Measurements from ENCODE around the gene ARMH4. TPM values are rescaled to one million over a fixed set of nuclear protein-coding genes. Genes with fewer than 3 reads are reported as not detected.

ARMH4 gene
- total RNA-seq, 2 donors from 2014 or later = 2.4 to 45.1 TPM

GRCh38 chr14:57999979-58000378 lies 152.0 kb downstream of the ARMH4 start:
- no peaks in the 10 kb centered on the region for H3K4me1 ChIP-seq (replicated peaks)
- H3K9me3 ChIP-seq = no peaks in the 10 kb centered on the region
- no peak overlapping the region for H3K27ac ChIP-seq
- no peak overlapping the region for H3K4me3 ChIP-seq
- no peaks in the 10 kb centered on the region for H3K36me3 ChIP-seq
- TF ChIP-seq POLR2A (IDR thresholded peaks at IDR 0.05) (no peak), POLR2AphosphoS5 (IDR thresholded peaks at IDR 0.05) (no peak)
- TF ChIP-seq, protein P1, sequence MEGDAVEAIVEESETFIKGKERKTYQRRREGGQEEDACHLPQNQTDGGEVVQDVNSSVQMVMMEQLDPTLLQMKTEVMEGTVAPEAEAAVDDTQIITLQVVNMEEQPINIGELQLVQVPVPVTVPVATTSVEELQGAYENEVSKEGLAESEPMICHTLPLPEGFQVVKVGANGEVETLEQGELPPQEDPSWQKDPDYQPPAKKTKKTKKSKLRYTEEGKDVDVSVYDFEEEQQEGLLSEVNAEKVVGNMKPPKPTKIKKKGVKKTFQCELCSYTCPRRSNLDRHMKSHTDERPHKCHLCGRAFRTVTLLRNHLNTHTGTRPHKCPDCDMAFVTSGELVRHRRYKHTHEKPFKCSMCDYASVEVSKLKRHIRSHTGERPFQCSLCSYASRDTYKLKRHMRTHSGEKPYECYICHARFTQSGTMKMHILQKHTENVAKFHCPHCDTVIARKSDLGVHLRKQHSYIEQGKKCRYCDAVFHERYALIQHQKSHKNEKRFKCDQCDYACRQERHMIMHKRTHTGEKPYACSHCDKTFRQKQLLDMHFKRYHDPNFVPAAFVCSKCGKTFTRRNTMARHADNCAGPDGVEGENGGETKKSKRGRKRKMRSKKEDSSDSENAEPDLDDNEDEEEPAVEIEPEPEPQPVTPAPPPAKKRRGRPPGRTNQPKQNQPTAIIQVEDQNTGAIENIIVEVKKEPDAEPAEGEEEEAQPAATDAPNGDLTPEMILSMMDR (IDR thresholded peaks at IDR 0.05) = no peak
- no peaks in the 10 kb centered on the region for H3K27me3 ChIP-seq (replicated peaks; ENCODE audit: insufficient read depth)
- 75% methylated on average over 1 of the region's 1 CpG for WGBS
- DNase-seq (ENCODE audit: low spot score) = no peak
- intact Hi-C loops (cut with DNase I) = loop anchor here (2.0 to 5.0 kb wide), 2 partner anchors 39 to 52 kb away; no protein-coding TSS in a partner anchor

DNA sequence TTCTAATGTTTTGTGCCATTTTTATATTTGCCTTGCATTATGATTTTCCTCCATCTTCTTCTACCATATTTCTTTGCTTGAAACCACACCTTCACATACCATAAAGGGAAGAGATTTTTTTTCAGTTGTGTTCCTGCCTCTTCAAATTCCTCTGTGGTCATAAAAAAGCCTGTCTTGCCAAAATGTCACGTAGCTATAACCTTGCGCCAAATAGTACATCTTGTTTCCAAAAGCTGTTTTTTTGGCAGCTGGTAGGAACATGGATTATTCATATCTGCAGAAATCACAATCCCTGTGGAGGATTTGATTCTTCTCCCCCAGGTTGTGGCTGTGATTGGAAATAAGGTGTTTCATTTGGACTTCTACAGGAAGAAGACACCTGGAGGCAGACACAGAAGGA lies 152.5 kb downstream of the ARMH4 start:
- no peaks in the 10 kb centered on the region for H3K9me3 ChIP-seq
- H3K4me1 ChIP-seq (replicated peaks) = no peaks in the 10 kb centered on the region
- no peak for DNase-seq (ENCODE audit: low spot score)
- TF ChIP-seq POLR2A (IDR thresholded peaks at IDR 0.05) (no peak), POLR2AphosphoS5 (IDR thresholded peaks at IDR 0.05) (peak; percentile 35)
- intact Hi-C loops (cut with DNase I) = no loop called here
- H3K27ac ChIP-seq = no peak overlapping the region
- H3K36me3 ChIP-seq = no peaks in the 10 kb centered on the region
- no peak overlapping the region for H3K4me3 ChIP-seq
- no peaks in the 10 kb centered on the region for H3K27me3 ChIP-seq (replicated peaks; ENCODE audit: insufficient read depth)
- WGBS = 45% methylated on average over 2 of the region's 2 CpGs

DNA sequence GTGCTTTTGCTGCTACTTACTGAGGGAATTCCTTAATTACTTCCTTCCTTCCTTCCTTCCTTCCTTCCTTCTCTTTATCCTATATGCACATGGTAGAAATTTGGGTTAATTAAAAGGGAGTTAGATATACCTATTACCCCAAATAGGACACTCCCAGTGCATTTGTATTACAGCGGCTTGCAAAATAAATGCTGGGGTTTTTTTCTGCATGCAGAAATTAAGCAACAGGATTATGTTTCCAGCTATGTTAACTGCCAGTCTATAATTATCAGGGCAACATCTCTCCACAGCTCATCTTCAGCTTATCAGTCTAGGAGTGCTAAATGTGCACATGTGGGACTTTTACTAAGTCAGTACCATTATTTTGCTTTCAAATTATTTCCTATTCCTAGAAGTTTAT lies 153.2 kb downstream of the ARMH4 start:
- Histone ChIP-seq H3K27me3 (replicated peaks; ENCODE audit: insufficient read depth) (no peaks in the 10 kb centered on the region), H3K4me3 (no peak overlapping the region), H3K27ac (no peak overlapping the region), H3K36me3 (no peaks in the 10 kb centered on the region), H3K4me1 (replicated peaks) (no peaks in the 10 kb centered on the region), H3K9me3 (no peaks in the 10 kb centered on the region)
- TF ChIP-seq POLR2AphosphoS5 (IDR thresholded peaks at IDR 0.05) (no peak), POLR2A (IDR thresholded peaks at IDR 0.05) (no peak)
- TF ChIP-seq, protein P1 (IDR thresholded peaks at IDR 0.05) = no peak
- intact Hi-C loops (cut with DNase I) = no loop called here
- 75% methylated on average over 1 of the region's 1 CpG for WGBS
- no peak for DNase-seq (ENCODE audit: low spot score)

GRCh38 chr14:57991353-57991752 lies 160.7 kb downstream of the ARMH4 start:
- no peak overlapping the region for H3K4me3 ChIP-seq
- no peaks in the 10 kb centered on the region for H3K4me1 ChIP-seq (replicated peaks)
- H3K36me3 ChIP-seq = no peaks in the 10 kb centered on the region
- H3K27me3 ChIP-seq (replicated peaks; ENCODE audit: insufficient read depth) = no peaks in the 10 kb centered on the region
- no peak overlapping the region for H3K27ac ChIP-seq
- H3K9me3 ChIP-seq = no peaks in the 10 kb centered on the region
- DNase-seq (ENCODE audit: low spot score) = no peak
- intact Hi-C loops (cut with DNase I) = no loop called here
- TF ChIP-seq POLR2A (IDR thresholded peaks at IDR 0.05) = no peak
- TF ChIP-seq POLR2AphosphoS5 (IDR thresholded peaks at IDR 0.05) = no peak
- TF ChIP-seq, protein P1 (IDR thresholded peaks at IDR 0.05) = no peak
- 83% methylated on average over 4 of the region's 4 CpGs for WGBS

GRCh38 chr14:57988445-57988844 lies 163.6 kb downstream of the ARMH4 start:
- Histone ChIP-seq H3K36me3 (no peaks in the 10 kb centered on the region), H3K4me3 (no peak overlapping the region), H3K27ac (no peak overlapping the region), H3K4me1 (replicated peaks) (no peaks in the 10 kb centered on the region), H3K9me3 (no peaks in the 10 kb centered on the region), H3K27me3 (replicated peaks; ENCODE audit: insufficient read depth) (no peaks in the 10 kb centered on the region)
- no peak for DNase-seq (ENCODE audit: low spot score)
- 75% methylated on average over 5 of the region's 5 CpGs for WGBS
- TF ChIP-seq, protein P1 (IDR thresholded peaks at IDR 0.05) = no peak
- TF ChIP-seq POLR2A (IDR thresholded peaks at IDR 0.05) = no peak
- no peak for TF ChIP-seq POLR2AphosphoS5 (IDR thresholded peaks at IDR 0.05)
- intact Hi-C loops (cut with DNase I) = no loop called here

Measured in prostate gland (tissue), 2 donors.